OCI-LY1 (cell line): Measurements from ENCODE around the gene CCDC190.
"Not testable (repeated sequence)": the region's sequence is repeated elsewhere in the genome, so short reads cannot be mapped to it uniquely, and the experiment has no call there.

Source experiments
- EZH2 ChIP-seq: fragments of 200-600 bp; sonication (generic), shearing (Covaris generic); IDR thresholded peaks from 2 replicates; pipeline ENCODE4 v1.8.0; 2017; ENCODE audit warnings: borderline replicate concordance, mixed run types, mild to moderate bottlenecking, antibody characterized with exemption, low read length, moderate library complexity, mixed read lengths
- TF ChIP-seq, protein P1 (sequence below): fragments of 200-600 bp; sonication (generic), shearing (Covaris generic); IDR thresholded peaks from 2 replicates; pipeline ENCODE4 v1.5.1; 2017; ENCODE audit warnings: mild to moderate bottlenecking, antibody characterized with exemption, low read length, moderate library complexity, mixed read lengths

DNA sequence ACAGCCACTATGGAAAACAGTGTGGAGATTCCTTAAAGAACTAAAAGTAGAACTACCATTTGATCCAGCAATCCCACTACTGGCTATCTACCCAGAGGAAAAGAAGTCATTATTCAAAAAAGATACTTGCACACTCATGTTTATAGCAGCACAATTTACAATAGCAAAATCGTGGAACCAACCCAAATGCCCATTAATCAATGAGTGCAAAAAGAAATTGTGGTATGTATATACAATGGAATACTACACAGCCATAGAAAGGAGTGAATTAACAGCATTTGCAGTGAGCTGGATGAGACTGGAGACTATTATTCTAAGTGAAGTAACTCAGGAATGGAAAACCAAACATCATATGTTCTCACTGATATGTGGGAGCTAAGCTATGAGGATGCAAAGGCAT is 10.4 kb upstream of the CCDC190 start:
- TF ChIP-seq, protein P1, sequence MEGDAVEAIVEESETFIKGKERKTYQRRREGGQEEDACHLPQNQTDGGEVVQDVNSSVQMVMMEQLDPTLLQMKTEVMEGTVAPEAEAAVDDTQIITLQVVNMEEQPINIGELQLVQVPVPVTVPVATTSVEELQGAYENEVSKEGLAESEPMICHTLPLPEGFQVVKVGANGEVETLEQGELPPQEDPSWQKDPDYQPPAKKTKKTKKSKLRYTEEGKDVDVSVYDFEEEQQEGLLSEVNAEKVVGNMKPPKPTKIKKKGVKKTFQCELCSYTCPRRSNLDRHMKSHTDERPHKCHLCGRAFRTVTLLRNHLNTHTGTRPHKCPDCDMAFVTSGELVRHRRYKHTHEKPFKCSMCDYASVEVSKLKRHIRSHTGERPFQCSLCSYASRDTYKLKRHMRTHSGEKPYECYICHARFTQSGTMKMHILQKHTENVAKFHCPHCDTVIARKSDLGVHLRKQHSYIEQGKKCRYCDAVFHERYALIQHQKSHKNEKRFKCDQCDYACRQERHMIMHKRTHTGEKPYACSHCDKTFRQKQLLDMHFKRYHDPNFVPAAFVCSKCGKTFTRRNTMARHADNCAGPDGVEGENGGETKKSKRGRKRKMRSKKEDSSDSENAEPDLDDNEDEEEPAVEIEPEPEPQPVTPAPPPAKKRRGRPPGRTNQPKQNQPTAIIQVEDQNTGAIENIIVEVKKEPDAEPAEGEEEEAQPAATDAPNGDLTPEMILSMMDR = not testable (repeated sequence)
- TF ChIP-seq EZH2 = not testable (repeated sequence)
